Endothelial cell of umbilical vein (primary cell): ENCODE results near the gene MEGF10.
"Not testable (repeated sequence)": the region's sequence is repeated elsewhere in the genome, so short reads cannot be mapped to it uniquely, and the experiment has no call there.

Experiments
- EZH2 ChIP-seq: IDR thresholded peaks from 2 replicates; pipeline ENCODE4 v1.6.1; 2012; ENCODE audit warnings: borderline replicate concordance, low read depth, mild to moderate bottlenecking, moderate library complexity, low read length, inconsistent platforms; ENCODE audit not compliant: severe bottlenecking
- POLR2A ChIP-seq: IDR thresholded peaks from 2 replicates; pipeline ENCODE4 v1.6.1; 2012; ENCODE audit warnings: low read depth, mild to moderate bottlenecking, control low read depth, low read length
- TF ChIP-seq, protein P1 (sequence below), 2 donors: IDR thresholded peaks; 1 replicate in 1 of 2; 2 replicates in 1 of 2; pipeline ENCODE4 v1.5.1; 2011; ENCODE audit warnings: low read length in 2 of 2, mild to moderate bottlenecking in 2 of 2, moderate library complexity in 2 of 2, control low read depth in 1 of 2, inconsistent platforms in 1 of 2, low read depth in 1 of 2; ENCODE audit not compliant: insufficient read depth in 1 of 2; ENCODE audit errors: extremely low read depth in 1 of 2

DNA sequence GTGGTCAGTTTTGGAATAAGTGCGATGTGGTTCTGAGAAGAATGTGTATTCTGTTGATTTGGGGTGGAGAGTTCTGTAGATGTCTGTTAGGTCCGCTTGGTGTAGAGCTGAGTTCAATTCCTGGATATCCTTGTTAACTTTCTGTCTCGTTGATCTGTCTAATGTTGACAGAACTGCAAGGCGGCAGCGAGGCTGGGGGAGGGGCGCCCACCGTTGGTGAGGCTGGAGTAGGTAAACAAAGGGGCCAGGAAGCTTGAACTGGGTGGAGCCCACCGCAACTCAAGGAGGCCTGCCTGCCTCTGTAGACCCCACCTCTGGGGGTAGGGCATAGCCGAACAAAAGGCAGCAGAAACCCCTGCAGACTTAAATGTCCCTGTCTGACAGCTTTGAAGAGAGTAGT, 22.3 kb upstream of the MEGF10 start:
- TF ChIP-seq, protein P1, sequence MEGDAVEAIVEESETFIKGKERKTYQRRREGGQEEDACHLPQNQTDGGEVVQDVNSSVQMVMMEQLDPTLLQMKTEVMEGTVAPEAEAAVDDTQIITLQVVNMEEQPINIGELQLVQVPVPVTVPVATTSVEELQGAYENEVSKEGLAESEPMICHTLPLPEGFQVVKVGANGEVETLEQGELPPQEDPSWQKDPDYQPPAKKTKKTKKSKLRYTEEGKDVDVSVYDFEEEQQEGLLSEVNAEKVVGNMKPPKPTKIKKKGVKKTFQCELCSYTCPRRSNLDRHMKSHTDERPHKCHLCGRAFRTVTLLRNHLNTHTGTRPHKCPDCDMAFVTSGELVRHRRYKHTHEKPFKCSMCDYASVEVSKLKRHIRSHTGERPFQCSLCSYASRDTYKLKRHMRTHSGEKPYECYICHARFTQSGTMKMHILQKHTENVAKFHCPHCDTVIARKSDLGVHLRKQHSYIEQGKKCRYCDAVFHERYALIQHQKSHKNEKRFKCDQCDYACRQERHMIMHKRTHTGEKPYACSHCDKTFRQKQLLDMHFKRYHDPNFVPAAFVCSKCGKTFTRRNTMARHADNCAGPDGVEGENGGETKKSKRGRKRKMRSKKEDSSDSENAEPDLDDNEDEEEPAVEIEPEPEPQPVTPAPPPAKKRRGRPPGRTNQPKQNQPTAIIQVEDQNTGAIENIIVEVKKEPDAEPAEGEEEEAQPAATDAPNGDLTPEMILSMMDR (IDR thresholded peaks at IDR 0.05; ENCODE audit: extremely low read depth in 1 of 2, insufficient read depth in 1 of 2, low read depth in 1 of 2, low read length in 2 of 2), result not testable (repeated sequence)
- TF ChIP-seq POLR2A, EZH2: not testable (repeated sequence)
